Colonic mucosa (tissue), 4 donors: Measurements from ENCODE around the gene ADGRB3. TPM values are rescaled to one million over a fixed set of nuclear protein-coding genes. Genes with fewer than 3 reads are reported as not detected.

Experiments
- DNase-seq: peaks from one replicate; pipeline ENCODE4 v3.0.0-alpha.2; 2020
- H3K27ac ChIP-seq: fragments of 200-600 bp; one replicate; pipeline ENCODE4 v1.8.0; 2021
- H3K27me3 ChIP-seq: fragments of 200-600 bp; one replicate; pipeline ENCODE4 v1.8.0; 2021
- H3K36me3 ChIP-seq: fragments of 200-600 bp; one replicate; pipeline ENCODE4 v1.8.0; 2021
- H3K4me1 ChIP-seq: fragments of 200-600 bp; one replicate; pipeline ENCODE4 v1.8.0; 2021; ENCODE audit warnings: mild to moderate bottlenecking
- H3K4me3 ChIP-seq: fragments of 200-600 bp; one replicate; pipeline ENCODE4 v1.8.0; 2021
- H3K9ac ChIP-seq, 2 donors: one replicate each; pipeline ENCODE4 v1.7.0; 2013; ENCODE audit warnings: control low read depth in 2 of 2, low read depth in 2 of 2, low read length in 2 of 2
- H3K9me3 ChIP-seq: fragments of 200-600 bp; one replicate; pipeline ENCODE4 v1.8.0; 2021
- intact Hi-C: fragments of 100-400 bp; cut with DNase I; formaldehyde crosslinking; loops from one replicate; pipeline ENCODE4 v1.14.1; 2022
- total RNA-seq, 2 donors: library from RNA; stranded (reverse); fragmentation: NEBNext Ultra II Directional in 1 of 2; extraction: Animal tissue kit (Norgen Biotek cat#: 25700) in 1 of 2; gene quantifications; one replicate each; pipeline ENCODE4 v1.2.1, GENCODE V29; 2021
- TF ChIP-seq, protein P1 (sequence below): fragments of 200-600 bp; IDR thresholded peaks from one replicate; pipeline ENCODE4 v1.8.0; 2022; ENCODE audit warnings: antibody characterized with exemption, mild to moderate bottlenecking
- donor health status: healthy.
- donor health status: DM: no; HTN: no; CAD: no.
- donor health status: DM: no; HTN: no; CAD: no.

ADGRB3 gene
- total RNA-seq, 2 donors from 2014 or later: 0.42 to 0.98 TPM

- no peak for DNase-seq
- H3K36me3 ChIP-seq: no peaks in the 10 kb centered on the region
- H3K9me3 ChIP-seq: no peaks in the 10 kb centered on the region
- H3K4me3 ChIP-seq: no peak overlapping the region
- intact Hi-C loops: no loop called here
- no peak overlapping the region for H3K27ac ChIP-seq
- no peak overlapping the region for H3K9ac ChIP-seq
- no peaks in the 10 kb centered on the region for H3K27me3 ChIP-seq
- H3K4me1 ChIP-seq: no peaks in the 10 kb centered on the region
- TF ChIP-seq, protein P1, sequence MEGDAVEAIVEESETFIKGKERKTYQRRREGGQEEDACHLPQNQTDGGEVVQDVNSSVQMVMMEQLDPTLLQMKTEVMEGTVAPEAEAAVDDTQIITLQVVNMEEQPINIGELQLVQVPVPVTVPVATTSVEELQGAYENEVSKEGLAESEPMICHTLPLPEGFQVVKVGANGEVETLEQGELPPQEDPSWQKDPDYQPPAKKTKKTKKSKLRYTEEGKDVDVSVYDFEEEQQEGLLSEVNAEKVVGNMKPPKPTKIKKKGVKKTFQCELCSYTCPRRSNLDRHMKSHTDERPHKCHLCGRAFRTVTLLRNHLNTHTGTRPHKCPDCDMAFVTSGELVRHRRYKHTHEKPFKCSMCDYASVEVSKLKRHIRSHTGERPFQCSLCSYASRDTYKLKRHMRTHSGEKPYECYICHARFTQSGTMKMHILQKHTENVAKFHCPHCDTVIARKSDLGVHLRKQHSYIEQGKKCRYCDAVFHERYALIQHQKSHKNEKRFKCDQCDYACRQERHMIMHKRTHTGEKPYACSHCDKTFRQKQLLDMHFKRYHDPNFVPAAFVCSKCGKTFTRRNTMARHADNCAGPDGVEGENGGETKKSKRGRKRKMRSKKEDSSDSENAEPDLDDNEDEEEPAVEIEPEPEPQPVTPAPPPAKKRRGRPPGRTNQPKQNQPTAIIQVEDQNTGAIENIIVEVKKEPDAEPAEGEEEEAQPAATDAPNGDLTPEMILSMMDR: no peak
Observed at GRCh38 chr6:69339163-69339550, 704.1 kb downstream of the ADGRB3 start.

- no peaks in the 10 kb centered on the region for H3K27me3 ChIP-seq
- H3K27ac ChIP-seq: no peak overlapping the region
- intact Hi-C loops: no loop called here
- no peaks in the 10 kb centered on the region for H3K9me3 ChIP-seq
- H3K36me3 ChIP-seq: no peaks in the 10 kb centered on the region
- no peaks in the 10 kb centered on the region for H3K4me1 ChIP-seq
- no peak overlapping the region for H3K9ac ChIP-seq
- TF ChIP-seq, protein P1: no peak
- no peak overlapping the region for H3K4me3 ChIP-seq
- no peak for DNase-seq
Observed at GRCh38 chr6:69340196-69340595, 705.1 kb downstream of the ADGRB3 start.

DNA sequence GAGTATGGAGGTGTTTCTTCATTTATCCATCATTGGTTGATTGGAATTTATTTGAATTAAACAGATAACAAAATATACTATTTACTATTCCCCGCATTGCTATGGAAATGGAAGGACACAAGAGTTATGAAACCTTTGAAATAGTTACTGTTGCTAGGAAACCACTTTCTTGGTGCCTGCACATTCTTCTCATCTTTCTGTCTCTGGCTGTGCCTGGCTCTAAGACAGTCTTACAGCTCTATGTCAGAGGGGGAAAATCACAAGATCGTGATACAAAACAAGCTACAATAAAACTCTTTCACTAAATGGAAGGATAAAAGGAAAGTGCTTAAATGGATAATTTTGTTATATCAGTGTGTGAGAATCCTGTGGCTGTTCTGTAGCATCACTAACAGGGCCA lies 708.8 kb downstream of the ADGRB3 start:
- intact Hi-C loops: no loop called here
- H3K9me3 ChIP-seq: no peaks in the 10 kb centered on the region
- no peak overlapping the region for H3K9ac ChIP-seq
- TF ChIP-seq, protein P1: no peak
- no peak for DNase-seq
- no peaks in the 10 kb centered on the region for H3K27me3 ChIP-seq
- no peak overlapping the region for H3K27ac ChIP-seq
- no peaks in the 10 kb centered on the region for H3K4me1 ChIP-seq
- H3K36me3 ChIP-seq: no peaks in the 10 kb centered on the region
- H3K4me3 ChIP-seq: no peak overlapping the region

DNA sequence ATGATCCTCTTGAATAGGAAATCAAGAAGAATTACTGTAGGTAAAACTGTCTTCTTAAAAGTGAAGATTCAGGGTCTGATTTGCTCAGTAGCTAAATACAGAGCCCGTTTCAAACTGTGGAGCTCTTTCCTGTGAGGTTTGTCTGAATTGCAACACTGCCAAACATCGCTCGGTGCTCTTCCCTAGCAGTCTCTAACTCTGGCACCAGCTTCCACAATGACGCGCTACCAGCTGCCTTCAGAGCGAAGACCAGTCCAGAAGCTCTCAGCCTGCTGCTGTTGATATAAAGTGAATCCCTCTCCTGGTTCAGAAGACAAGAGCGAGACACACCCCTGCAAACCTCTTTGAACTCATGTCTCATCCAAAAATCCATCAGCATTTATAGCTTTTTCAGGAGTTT lies 714.7 kb downstream of the ADGRB3 start:
- intact Hi-C loops: no loop called here
- Histone ChIP-seq H3K36me3 (no peaks in the 10 kb centered on the region), H3K9ac (no peak overlapping the region), H3K4me1 (no peaks in the 10 kb centered on the region), H3K4me3 (no peak overlapping the region), H3K9me3 (no peaks in the 10 kb centered on the region), H3K27me3 (no peaks in the 10 kb centered on the region), H3K27ac (no peak overlapping the region)
- DNase-seq: no peak
- TF ChIP-seq, protein P1: no peak

DNA sequence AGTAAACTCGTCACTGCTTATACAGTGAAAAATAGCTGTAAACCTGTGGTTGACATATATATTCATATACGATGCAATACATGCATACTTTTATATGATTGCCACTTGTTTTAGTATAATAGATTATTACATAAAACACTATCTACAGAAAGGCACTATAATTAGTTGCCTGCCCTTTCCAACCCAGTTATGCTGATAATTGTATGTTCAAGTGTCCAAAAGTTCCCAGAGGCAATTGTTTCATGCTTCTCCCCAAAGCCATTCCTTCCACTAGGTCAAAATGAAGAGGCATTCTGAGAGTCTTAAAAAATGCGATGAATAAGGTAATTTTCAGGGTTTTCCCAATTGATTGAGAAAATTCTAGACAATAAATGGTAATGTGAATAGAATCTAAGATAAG lies 727.1 kb downstream of the ADGRB3 start:
- TF ChIP-seq, protein P1: no peak
- Histone ChIP-seq H3K27ac (no peak overlapping the region), H3K9me3 (no peaks in the 10 kb centered on the region), H3K9ac (no peak overlapping the region), H3K4me3 (no peak overlapping the region), H3K27me3 (no peaks in the 10 kb centered on the region), H3K4me1 (no peaks in the 10 kb centered on the region), H3K36me3 (no peaks in the 10 kb centered on the region)
- no peak for DNase-seq
- intact Hi-C loops: no loop called here

- Histone ChIP-seq H3K27me3 (no peaks in the 10 kb centered on the region), H3K4me1 (no peaks in the 10 kb centered on the region), H3K27ac (no peak overlapping the region), H3K9ac (no peak overlapping the region), H3K4me3 (no peak overlapping the region), H3K9me3 (no peaks in the 10 kb centered on the region), H3K36me3 (no peaks in the 10 kb centered on the region)
- no peak for DNase-seq
- intact Hi-C loops: no loop called here
- TF ChIP-seq, protein P1: no peak
Observed at GRCh38 chr6:69366831-69367230, 731.7 kb downstream of the ADGRB3 start.
